IMR-90 (cell line): ENCODE measurements around the gene TMEM239.

ENCODE experiments used
- BHLHE40 ChIP-seq: fragments of 150-350 bp; IDR thresholded peaks from 2 replicates; pipeline ENCODE4 v1.6.1; 2016; ENCODE audit warnings: mild to moderate bottlenecking, low read depth, low read length
- CEBPB ChIP-seq: IDR thresholded peaks from 2 replicates; pipeline ENCODE4 v1.6.1; 2012; ENCODE audit warnings: low read depth, low read length, improper control_type of control experiment
- CHD1 ChIP-seq: IDR thresholded peaks from 2 replicates; pipeline ENCODE4 v1.6.1; 2012; ENCODE audit warnings: low read depth, low read length, improper control_type of control experiment
- CTCF ChIP-seq: conservative IDR thresholded peaks from 2 replicates; pipeline ENCODE4 v1.5.1; 2012; ENCODE audit warnings: mild to moderate bottlenecking, low read depth, low read length, improper control_type of control experiment
- FOS ChIP-seq: fragments of 150-350 bp; IDR thresholded peaks from 2 replicates; pipeline ENCODE4 v1.6.1; 2016; ENCODE audit warnings: low read depth, low read length
- MAFK ChIP-seq: IDR thresholded peaks from 2 replicates; pipeline ENCODE4 v1.6.1; 2012; ENCODE audit warnings: low read depth, low read length, improper control_type of control experiment
- MAZ ChIP-seq: IDR thresholded peaks from 2 replicates; pipeline ENCODE4 v1.6.1; 2012; ENCODE audit warnings: low read depth, mild to moderate bottlenecking, low read length, improper control_type of control experiment, moderate library complexity, borderline replicate concordance
- MXI1 ChIP-seq: IDR thresholded peaks from 2 replicates; pipeline ENCODE4 v1.6.1; 2012; ENCODE audit warnings: low read depth, mild to moderate bottlenecking, low read length, moderate library complexity, borderline replicate concordance
- POLR2A ChIP-seq: IDR thresholded peaks from 2 replicates; pipeline ENCODE4 v1.6.1; 2012; ENCODE audit warnings: mild to moderate bottlenecking, low read depth, low read length
- RAD21 ChIP-seq: IDR thresholded peaks from 2 replicates; pipeline ENCODE4 v1.6.1; 2012; ENCODE audit warnings: low read length, improper control_type of control experiment
- RCOR1 ChIP-seq: IDR thresholded peaks from 2 replicates; pipeline ENCODE4 v1.6.1; 2012; ENCODE audit warnings: mild to moderate bottlenecking, low read length, improper control_type of control experiment; ENCODE audit not compliant: insufficient replicate concordance
- SMC3 ChIP-seq: fragments of 150-350 bp; IDR thresholded peaks from 2 replicates; pipeline ENCODE4 v1.6.1; 2016; ENCODE audit warnings: low read depth, mild to moderate bottlenecking, antibody characterized with exemption, low read length, moderate library complexity
- USF2 ChIP-seq: fragments of 150-350 bp; IDR thresholded peaks from 2 replicates; pipeline ENCODE4 v1.6.1; 2017; ENCODE audit warnings: mild to moderate bottlenecking, antibody characterized with exemption, low read length, low read depth

- TF ChIP-seq MXI1 (no peak), BHLHE40 (no peak), CTCF (no peak), FOS (no peak), SMC3 (no peak), POLR2A (no peak), RCOR1 (no peak), USF2 (no peak), MAZ (no peak), MAFK (no peak), RAD21 (no peak), CEBPB (no peak), CHD1 (no peak)
Measured at GRCh38 chr20:2859330-2860121, 43.4 kb downstream of the TMEM239 start.
